A549 (cell line): ENCODE results near the gene SLC16A14. TPM values are rescaled to one million over a fixed set of nuclear protein-coding genes. Genes with fewer than 3 reads are reported as not detected.

Source experiments
- ATAC-seq, 2 experiments: fragments of 200-7000 bp in 1 of 2; fragments of >200 bp in 1 of 2; cut with Nextera tagmentation in 1 of 2; cut with Tn5 transposase in 1 of 2; 3 replicates each; pipeline versions ENCODE4 v1.8.0 to v1.9.1; 2018 to 2020; ENCODE audit warnings: mild to moderate bottlenecking in 1 of 2, moderate library complexity in 1 of 2
- CTCF ChIA-PET: fragments of 300-600 bp; sonication (Branson Sonifier 250); formaldehyde crosslinking; extraction: SDS; loops from one replicate; lab custom pipeline; 2021; ENCODE audit warnings: antibody characterized with exemption, inconsistent platforms; lab: Yijun Ruan, JAX
- POLR2A ChIA-PET: fragments of 350-600 bp; formaldehyde crosslinking; extraction: SDS; loops from one replicate; lab custom pipeline; 2021; ENCODE audit warnings: antibody characterized with exemption, inconsistent platforms; lab: Yijun Ruan, JAX
- DNase-seq, 2 experiments: peaks; one replicate each; pipeline versions ENCODE4 v3.0.0 to v3.0.0-alpha.2; 2011 to 2016; ENCODE audit warnings: low read depth in 1 of 2, low spot score in 1 of 2
- FAIRE-seq: peaks from 2 replicates; lab custom pipeline; 2011; peaks lifted over from hg19 to GRCh38; lab: Jason Lieb, UNC
- H3K27ac ChIP-seq, 2 experiments: fragments of >200 bp; sonication (Bioruptor Twin); formaldehyde crosslinking; 3 replicates each; pipeline ENCODE4 v1.5.1; 2016 to 2017
- H3K4me1 ChIP-seq: fragments of >200 bp; sonication (Bioruptor Twin); formaldehyde crosslinking; 3 replicates; pipeline ENCODE4 v1.6.1; 2016
- H3K4me2 ChIP-seq: fragments of >200 bp; sonication (Bioruptor Twin); formaldehyde crosslinking; 3 replicates; pipeline ENCODE4 v1.6.1; 2016
- H3K4me3 ChIP-seq: fragments of >200 bp; sonication (Bioruptor Twin); formaldehyde crosslinking; 3 replicates; pipeline ENCODE4 v1.5.1; 2016
- H3K9me3 ChIP-seq: fragments of >200 bp; sonication (Bioruptor Twin); formaldehyde crosslinking; 3 replicates; pipeline ENCODE4 v1.6.1; 2016
- ATOH8 ChIP-seq: fragments of 250-450 bp; sonication (Bioruptor Pico); IDR thresholded peaks from 2 replicates; pipeline ENCODE4 v1.5.0; 2020; ENCODE audit warnings: low read depth, mild to moderate bottlenecking, moderate library complexity
- CBX2 ChIP-seq: fragments of 200-600 bp; sonication (generic); IDR thresholded peaks from 2 replicates; pipeline ENCODE4 v1.6.1; 2016; ENCODE audit warnings: low read depth, mild to moderate bottlenecking, borderline replicate concordance
- EHMT2 ChIP-seq: fragments of 200-600 bp; sonication (generic); IDR thresholded peaks from 2 replicates; pipeline ENCODE4 v1.6.1; 2016; ENCODE audit warnings: antibody characterized with exemption, low read depth, mild to moderate bottlenecking, moderate library complexity
- EP300 ChIP-seq, 2 experiments: fragments of >200 bp; sonication (Bioruptor Twin); formaldehyde crosslinking; IDR thresholded peaks; 2 replicates in 1 of 2; 3 replicates in 1 of 2; pipeline ENCODE4 v1.6.1; 2016 to 2017
- HES2 ChIP-seq: fragments of >200 bp; sonication (Bioruptor Twin); formaldehyde crosslinking; IDR thresholded peaks from 2 replicates; pipeline ENCODE4 v1.6.1; 2016
- HEYL ChIP-seq: fragments of 250-450 bp; sonication (Bioruptor Pico); IDR thresholded peaks from 2 replicates; pipeline ENCODE4 v1.8.0; 2021; ENCODE audit warnings: mild to moderate bottlenecking, moderate library complexity
- HOXA7 ChIP-seq: fragments of 250-450 bp; sonication (Bioruptor Pico); IDR thresholded peaks from 2 replicates; pipeline ENCODE4 v1.5.0; 2020; ENCODE audit warnings: mild to moderate bottlenecking, moderate library complexity
- HOXB5 ChIP-seq: fragments of 250-450 bp; sonication (Bioruptor Pico); IDR thresholded peaks from 2 replicates; pipeline ENCODE4 v1.5.0; 2020; ENCODE audit warnings: mild to moderate bottlenecking, moderate library complexity
- JUNB ChIP-seq: fragments of >200 bp; sonication (Bioruptor Twin); formaldehyde crosslinking; IDR thresholded peaks from 2 replicates; pipeline ENCODE4 v1.6.1; 2016
- RAD21 ChIP-seq, 2 experiments: fragments of >200 bp in 1 of 2; sonication (Bioruptor Twin) in 1 of 2; formaldehyde crosslinking in 1 of 2; IDR thresholded peaks in 1 of 2; conservative IDR thresholded peaks in 1 of 2; 2 replicates in 1 of 2; 3 replicates in 1 of 2; pipeline ENCODE4 v1.6.1; 2012 to 2018; ENCODE audit warnings: inconsistent platforms in 1 of 2
- REST ChIP-seq: fragments of 200-600 bp; sonication (generic); IDR thresholded peaks from 2 replicates; pipeline ENCODE4 v1.6.1; 2016; ENCODE audit warnings: antibody characterized with exemption, mild to moderate bottlenecking, moderate library complexity
- RFX5 ChIP-seq: fragments of 450-650 bp; IDR thresholded peaks from 2 replicates; pipeline ENCODE4 v1.7.1; 2014; ENCODE audit warnings: antibody characterized with exemption, mild to moderate bottlenecking, moderate library complexity
- RNF2 ChIP-seq: fragments of 200-600 bp; sonication (generic); IDR thresholded peaks from 2 replicates; pipeline ENCODE4 v1.6.1; 2016; ENCODE audit warnings: low read depth, mild to moderate bottlenecking, antibody characterized with exemption, moderate library complexity, borderline replicate concordance
- SMC3 ChIP-seq: fragments of >200 bp; sonication (Bioruptor Twin); formaldehyde crosslinking; IDR thresholded peaks from 3 replicates; pipeline ENCODE4 v1.6.1; 2018; ENCODE audit warnings: inconsistent platforms
- SREBF2 ChIP-seq: fragments of 450-650 bp; IDR thresholded peaks from 2 replicates; pipeline ENCODE4 v1.6.1; 2014; ENCODE audit warnings: mild to moderate bottlenecking, moderate library complexity
- WGBS: methylation state at CpG from one replicate; pipeline ENCODE4 v1.1.6; 2017; ENCODE audit errors: missing lambda C conversion rate; 5-methylcytosine and 5-hydroxymethylcytosine counted together
- polyA plus RNA-seq, 4 experiments: library from polyadenylated mRNA; depleted of rRNA in 3 of 4; stranded (reverse); fragments of >200 nt; fragmentation: RNase III in 1 of 4; extraction: RNeasy Plus Mini Kit Qiagen cat#74134 plus additional on column Dnase treatment in 1 of 4; gene quantifications; 2 replicates in 3 of 4; 3 replicates in 1 of 4; pipeline ENCODE4 v1.2.3, GENCODE V29; 2011 to 2017
- TF ChIP-seq, protein P1 (sequence below): fragments of 450-650 bp; IDR thresholded peaks from 2 replicates; pipeline ENCODE4 v1.6.1; 2014; ENCODE audit warnings: antibody characterized with exemption
- TF ChIP-seq, protein P2 (sequence below): IDR thresholded peaks from 2 replicates; pipeline ENCODE4 v1.6.1; 2012

SLC16A14 gene
- polyA plus RNA-seq, 2 of the 4 experiments (the other 2 are of a cell fraction): 0.37 to 1.1 TPM

DNA sequence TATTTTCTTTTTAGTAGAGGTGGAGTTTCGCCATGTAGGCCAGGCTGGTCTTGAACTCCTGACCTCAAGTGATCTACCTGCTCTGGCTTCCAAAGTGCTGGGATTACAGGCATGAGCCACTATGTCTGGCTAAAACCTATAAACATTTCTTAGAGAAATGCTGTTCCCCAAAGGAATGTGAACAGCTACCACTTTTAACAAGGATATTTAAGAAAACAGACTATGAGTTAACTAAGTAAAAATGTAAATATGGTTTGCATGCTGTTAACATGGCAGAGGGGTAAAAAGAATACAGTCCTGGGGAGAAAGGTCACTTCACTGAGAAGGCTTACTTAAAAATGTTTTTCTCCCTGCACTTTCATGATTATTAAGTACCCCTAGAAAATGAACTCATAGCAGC lies 57.1 kb downstream of the SLC16A14 start:
- CTCF ChIA-PET: interaction anchor here (1.5 to 2.7 kb wide), 2 partner anchors 56 to 149 kb away, joined by 3 to 9 read pairs; no protein-coding TSS in a partner anchor

GRCh38 chr2:230010501-230010900 lies 58.2 kb downstream of the SLC16A14 start:
- H3K4me2 ChIP-seq: no peak overlapping the region
- no peak for DNase-seq
- ChIA-PET POLR2A (no interaction called here), CTCF (interaction anchor here (1.5 to 2.7 kb wide), 2 partner anchors 57 to 150 kb away, joined by 3 to 9 read pairs; no protein-coding TSS in a partner anchor)
- WGBS: 97% methylated on average over 6 of the region's 6 CpGs
- no peak overlapping the region for H3K27ac ChIP-seq
- no peak overlapping the region for H3K4me3 ChIP-seq
- no peaks in the 10 kb centered on the region; the same call in 2 of the 3 replicates for H3K4me1 ChIP-seq
- no peaks in the 10 kb centered on the region for H3K9me3 ChIP-seq
- no peak for ATAC-seq
- TF ChIP-seq SREBF2 (no peak), HOXB5 (CRISPR knock-in tag) (no peak), RNF2 (no peak), HES2 (no peak), HOXA7 (CRISPR knock-in tag) (no peak), EHMT2 (no peak), JUNB (no peak), SMC3 (no peak), REST (no peak), HEYL (CRISPR knock-in tag) (no peak), RAD21 (conservative IDR thresholded peaks at IDR 0.05 in 1 of 2, IDR thresholded peaks at IDR 0.05 in 1 of 2) (no peak), CBX2 (no peak), EP300 (IDR thresholded peaks at IDR 0.05) (no peak), RFX5 (no peak), ATOH8 (CRISPR knock-in tag) (no peak)
- TF ChIP-seq, protein P1, sequence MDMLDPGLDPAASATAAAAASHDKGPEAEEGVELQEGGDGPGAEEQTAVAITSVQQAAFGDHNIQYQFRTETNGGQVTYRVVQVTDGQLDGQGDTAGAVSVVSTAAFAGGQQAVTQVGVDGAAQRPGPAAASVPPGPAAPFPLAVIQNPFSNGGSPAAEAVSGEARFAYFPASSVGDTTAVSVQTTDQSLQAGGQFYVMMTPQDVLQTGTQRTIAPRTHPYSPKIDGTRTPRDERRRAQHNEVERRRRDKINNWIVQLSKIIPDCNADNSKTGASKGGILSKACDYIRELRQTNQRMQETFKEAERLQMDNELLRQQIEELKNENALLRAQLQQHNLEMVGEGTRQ: no peak
- TF ChIP-seq, protein P2, sequence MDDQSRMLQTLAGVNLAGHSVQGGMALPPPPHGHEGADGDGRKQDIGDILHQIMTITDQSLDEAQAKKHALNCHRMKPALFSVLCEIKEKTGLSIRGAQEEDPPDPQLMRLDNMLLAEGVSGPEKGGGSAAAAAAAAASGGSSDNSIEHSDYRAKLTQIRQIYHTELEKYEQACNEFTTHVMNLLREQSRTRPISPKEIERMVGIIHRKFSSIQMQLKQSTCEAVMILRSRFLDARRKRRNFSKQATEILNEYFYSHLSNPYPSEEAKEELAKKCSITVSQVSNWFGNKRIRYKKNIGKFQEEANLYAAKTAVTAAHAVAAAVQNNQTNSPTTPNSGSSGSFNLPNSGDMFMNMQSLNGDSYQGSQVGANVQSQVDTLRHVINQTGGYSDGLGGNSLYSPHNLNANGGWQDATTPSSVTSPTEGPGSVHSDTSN: no peak
- no peak for FAIRE-seq

More for the DNA sequence above, 57.1 kb downstream of the SLC16A14 start:
- 82% methylated on average over 1 of the region's 1 CpG for WGBS
- no peak overlapping the region for H3K4me2 ChIP-seq
- H3K4me3 ChIP-seq: no peak overlapping the region
- no peak for DNase-seq
- no peaks in the 10 kb centered on the region for H3K9me3 ChIP-seq
- ATAC-seq: no peak
- POLR2A ChIA-PET: no interaction called here
- FAIRE-seq: no peak
- H3K4me1 ChIP-seq: no peaks in the 10 kb centered on the region; the same call in 2 of the 3 replicates
- H3K27ac ChIP-seq: no peak overlapping the region
- TF ChIP-seq RNF2 (no peak), EP300 (IDR thresholded peaks at IDR 0.05) (no peak)
